Measurements from ENCODE around the gene HMGB2.
A peak's percentile ranks its signal among the peaks of the same experiment; 100 is the strongest.

The HMGB2 gene

DNA sequence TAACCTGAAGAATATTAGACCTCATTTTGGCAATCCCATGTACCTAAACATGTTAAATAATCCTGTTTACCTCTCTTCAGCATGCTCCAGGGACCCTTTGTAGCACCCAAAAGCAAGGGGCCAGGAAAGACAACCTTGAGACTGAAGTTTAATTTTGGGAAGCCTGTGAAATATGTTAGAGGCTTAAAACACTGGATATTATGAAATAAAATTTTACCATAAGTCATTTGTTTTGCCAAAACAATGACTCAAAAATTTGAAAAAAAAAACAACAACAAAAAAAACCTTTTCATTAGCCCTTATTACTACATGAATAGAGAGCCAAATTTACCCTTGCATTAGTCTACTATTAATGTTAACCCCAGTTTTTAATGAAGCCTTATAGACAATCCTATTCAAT is 49.7 kb downstream of the HMGB2 start:
- no peak overlapping the region for H3K27ac ChIP-seq (ENCODE audit: low read length)
- H3K4me3 ChIP-seq (ENCODE audit: low read depth in 1 of 2, low read length in 2 of 2) = no peak overlapping the region
- no peaks in the 10 kb centered on the region for H3K27me3 ChIP-seq (ENCODE audit: low read depth, low read length)
- no peaks in the 10 kb centered on the region for H3K4me1 ChIP-seq (ENCODE audit: control insufficient read depth in 1 of 2, insufficient read depth in 2 of 2, low read length in 2 of 2)
- H3K9me3 ChIP-seq (ENCODE audit: control insufficient read depth in 1 of 2, low read length in 2 of 2) = peaks cover 0 to 11% of the 10 kb centered on the region in 2 donors
- peaks cover 0 to 7% of the 10 kb centered on the region in 2 donors for H3K36me3 ChIP-seq (ENCODE audit: control insufficient read depth in 1 of 2, insufficient read depth in 2 of 2, low read length in 2 of 2)

DNA sequence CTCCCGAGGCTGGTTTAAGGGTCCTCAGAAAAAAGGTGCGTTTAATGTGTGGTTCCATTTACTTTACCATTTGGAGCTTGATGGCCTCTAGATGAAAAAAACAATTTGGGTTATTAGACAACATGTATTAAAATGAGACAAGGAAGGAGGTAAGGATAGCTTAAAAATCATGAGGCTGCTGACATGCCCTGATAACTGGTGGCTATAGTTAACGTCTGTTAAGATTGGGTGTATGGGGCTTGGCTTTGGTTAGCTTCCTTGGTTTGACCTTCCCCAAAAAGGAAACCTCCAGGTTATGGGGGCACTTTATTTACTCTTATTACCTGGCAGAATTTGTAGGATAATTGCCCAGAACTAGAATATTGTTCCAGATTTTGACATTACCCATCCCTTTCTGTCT is 51.5 kb downstream of the HMGB2 start:
- peaks cover 0 to 7% of the 10 kb centered on the region in 2 donors for H3K36me3 ChIP-seq (ENCODE audit: control insufficient read depth in 1 of 2, insufficient read depth in 2 of 2, low read length in 2 of 2)
- H3K9me3 ChIP-seq (ENCODE audit: control insufficient read depth in 1 of 2, low read length in 2 of 2) = peaks cover 0 to 11% of the 10 kb centered on the region in 2 donors
- H3K4me3 ChIP-seq (ENCODE audit: low read depth in 1 of 2, low read length in 2 of 2) = no peak overlapping the region
- H3K27me3 ChIP-seq (ENCODE audit: low read depth, low read length) = no peaks in the 10 kb centered on the region
- no peaks in the 10 kb centered on the region for H3K4me1 ChIP-seq (ENCODE audit: control insufficient read depth in 1 of 2, insufficient read depth in 2 of 2, low read length in 2 of 2)
- H3K27ac ChIP-seq (ENCODE audit: low read length) = no peak overlapping the region

DNA sequence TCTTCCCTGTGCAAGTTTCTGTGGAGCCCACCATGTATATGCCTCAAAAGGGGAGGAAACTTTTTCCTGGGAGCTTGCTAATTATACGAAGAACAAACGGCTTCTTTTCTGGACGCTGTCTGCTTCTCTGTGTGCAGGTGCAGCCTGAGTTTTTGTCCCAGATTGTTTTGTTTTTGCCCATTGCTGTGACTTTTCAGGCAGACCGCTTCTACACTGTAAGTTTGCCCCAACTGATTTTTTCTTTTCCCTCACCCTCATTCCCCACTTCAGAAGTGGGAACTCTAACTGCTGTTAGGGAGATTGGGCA is 51.9 kb downstream of the HMGB2 start:
- Histone ChIP-seq H3K9me3 (ENCODE audit: control insufficient read depth in 1 of 2, low read length in 2 of 2) (peaks cover 0 to 10% of the 10 kb centered on the region in 2 donors), H3K27me3 (ENCODE audit: low read depth, low read length) (no peaks in the 10 kb centered on the region), H3K4me1 (ENCODE audit: control insufficient read depth in 1 of 2, insufficient read depth in 2 of 2, low read length in 2 of 2) (no peaks in the 10 kb centered on the region), H3K27ac (ENCODE audit: low read length) (no peak overlapping the region), H3K36me3 (ENCODE audit: control insufficient read depth in 1 of 2, insufficient read depth in 2 of 2, low read length in 2 of 2) (peaks cover 0 to 7% of the 10 kb centered on the region in 2 donors), H3K4me3 (ENCODE audit: low read depth in 1 of 2, low read length in 2 of 2) (no peak overlapping the region)

DNA sequence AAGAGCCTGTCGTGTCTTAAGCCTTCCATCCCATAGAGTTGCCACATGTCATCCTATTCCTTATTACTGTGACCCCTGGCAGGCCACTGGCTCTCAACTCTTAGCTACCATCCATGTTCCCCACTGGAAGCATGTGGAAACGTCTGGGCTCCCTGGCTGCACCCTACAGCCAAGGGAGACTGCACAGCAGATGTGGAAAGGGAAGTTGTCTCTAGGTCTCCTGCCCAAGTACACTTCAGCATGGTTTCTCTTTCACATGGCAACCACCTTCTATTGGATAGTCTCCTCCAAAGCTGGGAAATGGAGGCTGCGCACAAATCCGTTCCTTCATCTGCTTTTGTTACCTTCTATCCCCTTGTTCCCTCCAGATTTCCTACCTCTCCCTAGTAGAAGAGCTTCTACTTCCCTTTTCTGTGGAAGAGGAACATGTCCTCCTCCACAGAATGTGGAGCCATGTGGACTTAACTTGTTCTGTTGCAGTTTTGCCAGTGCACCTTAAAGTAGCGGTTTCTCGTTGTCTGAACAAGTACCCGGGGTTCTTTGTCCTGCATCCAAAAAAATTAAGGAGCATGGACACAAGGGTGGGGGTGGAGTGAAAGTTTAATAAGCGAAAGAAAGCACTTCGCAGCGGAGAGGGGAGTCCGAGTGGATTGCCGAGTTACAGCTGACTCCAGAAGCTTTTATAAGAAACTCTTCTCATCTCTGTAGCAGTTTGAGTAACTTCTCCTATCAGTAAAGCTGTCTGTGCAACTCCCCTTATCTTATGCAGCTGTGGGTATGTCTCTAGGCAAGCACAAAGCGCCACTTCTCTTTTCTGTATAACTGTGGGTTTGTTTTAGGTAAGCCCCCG is 52.5 kb downstream of the HMGB2 start:
- Histone ChIP-seq H3K4me1 (ENCODE audit: control insufficient read depth in 1 of 2, insufficient read depth in 2 of 2, low read length in 2 of 2) (no peaks in the 10 kb centered on the region), H3K9me3 (ENCODE audit: control insufficient read depth in 1 of 2, low read length in 2 of 2) (peaks cover 0 to 8% of the 10 kb centered on the region in 2 donors), H3K36me3 (ENCODE audit: control insufficient read depth in 1 of 2, insufficient read depth in 2 of 2, low read length in 2 of 2) (peaks cover 0 to 7% of the 10 kb centered on the region in 2 donors), H3K27me3 (ENCODE audit: low read depth, low read length) (no peaks in the 10 kb centered on the region), H3K27ac (ENCODE audit: low read length) (no peak overlapping the region), H3K4me3 (ENCODE audit: low read depth in 1 of 2, low read length in 2 of 2) (peak overlapping the region in 1 of 2 donors; percentile 22)
